ENCODE results near the gene ESAM.

Gene ESAM

GRCh38 chr11:124769806-124770774, 8.0 kb upstream of the ESAM start:
- no peak for DNase-seq

- DNase-seq = no peak
These were observed 6.8 kb upstream of the ESAM start for GRCh38 chr11:124768914-124769313.

- no peak for DNase-seq
These were observed 4.1 kb upstream of the ESAM start for GRCh38 chr11:124766156-124766555.

GRCh38 chr11:124763156-124763947, 1.3 kb upstream of the ESAM start:
- peak; percentile 32 for DNase-seq

GRCh38 chr11:124762624-124763155, 600 bp upstream of the ESAM start:
- DNase-seq = no peak

GRCh38 chr11:124761301-124762104, 587 bp downstream of the ESAM start:
- no peak for DNase-seq

- no peak for DNase-seq
These were observed 1.3 kb downstream of the ESAM start for GRCh38 chr11:124760806-124761205.

- DNase-seq = no peak
These were observed 1.9 kb downstream of the ESAM start for GRCh38 chr11:124760205-124760652.

- no peak for DNase-seq
These were observed 2.6 kb downstream of the ESAM start for GRCh38 chr11:124759266-124760204.

GRCh38 chr11:124758355-124759265, 3.5 kb downstream of the ESAM start:
- DNase-seq = no peak

- DNase-seq = no peak
These were observed 4.8 kb downstream of the ESAM start for GRCh38 chr11:124757320-124757719.

GRCh38 chr11:124756753-124757227, 5.3 kb downstream of the ESAM start:
- no peak for DNase-seq

- no peak for DNase-seq
These were observed 5.9 kb downstream of the ESAM start for GRCh38 chr11:124756033-124756752.

GRCh38 chr11:124754710-124755109, 7.4 kb downstream of the ESAM start:
- no peak for DNase-seq

GRCh38 chr11:124754309-124754708, 7.8 kb downstream of the ESAM start:
- no peak for DNase-seq

- no peak for DNase-seq
These were observed 8.5 kb downstream of the ESAM start for GRCh38 chr11:124753624-124754023.

- no peak for DNase-seq
These were observed 8.9 kb downstream of the ESAM start for GRCh38 chr11:124753205-124753604.

GRCh38 chr11:124752471-124753102, 9.5 kb downstream of the ESAM start:
- no peak for DNase-seq

Measured in NCI-H1694 (cell line).